Left ventricle myocardium inferior (tissue), 1 donor: ENCODE results near the gene HIPK2. TPM values are rescaled to one million over a fixed set of nuclear protein-coding genes. Genes with fewer than 3 reads are reported as not detected.

Source experiments
- DNase-seq: peaks from one replicate; pipeline ENCODE4 v3.0.0-alpha.2; 2020
- H3K27ac ChIP-seq: fragments of 200-600 bp; replicated peaks from 2 replicates; pipeline ENCODE4 v1.8.0; 2021
- H3K27me3 ChIP-seq: fragments of 200-600 bp; 2 replicates; pipeline ENCODE4 v1.8.0; 2021; ENCODE audit warnings: low read depth
- H3K36me3 ChIP-seq: fragments of 200-600 bp; 2 replicates; pipeline ENCODE4 v1.8.0; 2021
- H3K4me1 ChIP-seq: fragments of 200-600 bp; 2 replicates; pipeline ENCODE4 v1.8.0; 2021
- H3K4me3 ChIP-seq: fragments of 200-600 bp; 2 replicates; pipeline ENCODE4 v1.8.0; 2021; ENCODE audit warnings: mild to moderate bottlenecking, moderate library complexity
- H3K9me3 ChIP-seq: fragments of 200-600 bp; replicated peaks from 2 replicates; pipeline ENCODE4 v1.8.0; 2021
- CTCF ChIP-seq: fragments of 200-600 bp; IDR thresholded peaks from 2 replicates; pipeline ENCODE4 v1.8.0; 2021; ENCODE audit warnings: antibody characterized with exemption, mild to moderate bottlenecking, borderline replicate concordance
- intact Hi-C: fragments of 100-400 bp; cut with micrococcal nuclease; formaldehyde crosslinking; loops from one replicate; pipeline ENCODE4 v1.11.0; 2022
- total RNA-seq: library from RNA; stranded (reverse); fragmentation: NEBNext Ultra II Directional; extraction: Animal tissue kit (Norgen Biotek cat#: 25700); gene quantifications from one replicate; pipeline ENCODE4 v1.2.1, GENCODE V29; 2021
- donor health status: DM: no; HTN: yes; CAD: no; lungs with severe emphysema.

HIPK2 gene
- total RNA-seq, 1 donor from 2014 or later, result 127 TPM

GRCh38 chr7:139634087-139634486, 143.7 kb downstream of the HIPK2 start:
- no peak overlapping the region for H3K4me3 ChIP-seq
- H3K27me3 ChIP-seq, result no peaks in the 10 kb centered on the region
- H3K9me3 ChIP-seq, result peaks cover 5% of the 10 kb centered on the region
- peaks cover 42% of the 10 kb centered on the region for H3K36me3 ChIP-seq
- DNase-seq, result no peak
- TF ChIP-seq CTCF, result no peak
- intact Hi-C loops, result no loop called here
- no peak overlapping the region for H3K27ac ChIP-seq
- peaks cover 41% of the 10 kb centered on the region for H3K4me1 ChIP-seq

GRCh38 chr7:139631520-139632031, 146.2 kb downstream of the HIPK2 start:
- no peak overlapping the region for H3K4me3 ChIP-seq
- no peak overlapping the region for H3K27ac ChIP-seq
- no peak for TF ChIP-seq CTCF
- no peaks in the 10 kb centered on the region for H3K27me3 ChIP-seq
- H3K4me1 ChIP-seq, result peaks cover 42% of the 10 kb centered on the region
- peaks cover 3% of the 10 kb centered on the region for H3K9me3 ChIP-seq
- intact Hi-C loops, result no loop called here
- peaks cover 64% of the 10 kb centered on the region for H3K36me3 ChIP-seq
- DNase-seq, result no peak

GRCh38 chr7:139630643-139631519, 146.9 kb downstream of the HIPK2 start:
- Histone ChIP-seq H3K9me3 (no peaks in the 10 kb centered on the region), H3K4me3 (no peak overlapping the region), H3K27me3 (no peaks in the 10 kb centered on the region), H3K36me3 (peaks cover 64% of the 10 kb centered on the region), H3K27ac (no peak overlapping the region), H3K4me1 (peaks cover 36% of the 10 kb centered on the region)
- intact Hi-C loops, result no loop called here
- DNase-seq, result no peak
- no peak for TF ChIP-seq CTCF

- Histone ChIP-seq H3K9me3 (no peaks in the 10 kb centered on the region), H3K27me3 (no peaks in the 10 kb centered on the region), H3K4me1 (peaks cover 28% of the 10 kb centered on the region), H3K27ac (no peak overlapping the region), H3K36me3 (peaks cover 77% of the 10 kb centered on the region), H3K4me3 (no peak overlapping the region)
- no peak for DNase-seq
- TF ChIP-seq CTCF, result no peak
- intact Hi-C loops, result no loop called here
These were observed 148.3 kb downstream of the HIPK2 start for GRCh38 chr7:139629392-139630082.

- Histone ChIP-seq H3K9me3 (no peaks in the 10 kb centered on the region), H3K27me3 (no peaks in the 10 kb centered on the region), H3K4me3 (no peak overlapping the region), H3K36me3 (peaks cover 86% of the 10 kb centered on the region), H3K4me1 (peaks cover 28% of the 10 kb centered on the region), H3K27ac (peak overlapping the region; percentile 12)
- no peak for DNase-seq
- no peak for TF ChIP-seq CTCF
- intact Hi-C loops, result no loop called here
These were observed 150.0 kb downstream of the HIPK2 start for GRCh38 chr7:139627831-139628230.
